Body of pancreas (tissue), 4 donors: ENCODE data around the gene EGF. TPM values are rescaled to one million over a fixed set of nuclear protein-coding genes. Genes with fewer than 3 reads are reported as not detected.
"Not testable (repeated sequence)": the region's sequence is repeated elsewhere in the genome, so short reads cannot be mapped to it uniquely, and the experiment has no call there.

ENCODE experiments used
- ATAC-seq: fragments of 150-250 bp; one replicate; pipeline ENCODE4 v1.9.1; 2016
- DNase-seq, 4 donors: peaks; one replicate each; pipeline ENCODE4 v3.0.0-alpha.2; 2019
- H3K27ac ChIP-seq, 4 donors: fragments of 200-600 bp; sonication (generic); 1 replicate in 3 of 4; 2 replicates in 1 of 4; pipeline versions ENCODE4 v1.5.1 to v1.6.1; 2016 to 2019; ENCODE audit warnings: mild to moderate bottlenecking in 1 of 4, mixed read lengths in 1 of 4, moderate library complexity in 1 of 4
- H3K27me3 ChIP-seq, 2 donors: fragments of 200-600 bp; sonication (generic); one replicate each; pipeline ENCODE4 v1.6.0; 2016; ENCODE audit warnings: mild to moderate bottlenecking in 1 of 2
- H3K36me3 ChIP-seq, 2 donors: fragments of 200-600 bp; sonication (generic); replicated peaks in 1 of 2; 2 replicates each; pipeline ENCODE4 v1.5.1; 2016; ENCODE audit warnings: low read depth in 2 of 2; ENCODE audit not compliant: insufficient read depth in 1 of 2
- H3K4me1 ChIP-seq: fragments of 200-600 bp; sonication (generic); one replicate; pipeline ENCODE4 v1.6.0; 2016
- H3K4me3 ChIP-seq, 2 donors: fragments of 200-600 bp; sonication (generic); 1 replicate in 1 of 2; 2 replicates in 1 of 2; pipeline ENCODE4 v1.5.1; 2016 to 2019
- H3K9me3 ChIP-seq, 3 donors: fragments of 200-600 bp; sonication (generic); 1 replicate in 2 of 3; 2 replicates in 1 of 3; pipeline ENCODE4 v1.5.1; 2016
- POLR2A ChIP-seq, 3 donors: fragments of 450-650 bp; IDR thresholded peaks; one replicate each; pipeline ENCODE4 v1.6.1; 2016; ENCODE audit warnings: antibody characterized with exemption in 3 of 3, mild to moderate bottlenecking in 2 of 3
- WGBS, 2 donors: methylation state at CpG; one replicate each; pipeline ENCODE4 v1.1.5; 2017; 5-methylcytosine and 5-hydroxymethylcytosine counted together
- intact Hi-C: fragments of 100-400 bp; cut with DNase I; formaldehyde crosslinking; loops from one replicate; pipeline ENCODE4 v1.15.1; 2023
- total RNA-seq, 2 donors: library from RNA; depleted of rRNA; stranded (reverse); fragments of >200 nt; gene quantifications; one replicate each; pipeline ENCODE4 v1.1.0, GENCODE V29; 2016
- TF ChIP-seq, protein P1 (sequence below), 7 experiments: fragments of 450-650 bp in 4 of 7; fragments of 200-600 bp in 3 of 7; sonication (generic) in 3 of 7; IDR thresholded peaks; one replicate each; pipeline ENCODE4 v1.5.1; 2016 to 2019; ENCODE audit warnings: antibody characterized with exemption in 7 of 7

EGF gene
- total RNA-seq, 2 donors from 2014 or later, result 44.1 to 51.1 TPM

DNA sequence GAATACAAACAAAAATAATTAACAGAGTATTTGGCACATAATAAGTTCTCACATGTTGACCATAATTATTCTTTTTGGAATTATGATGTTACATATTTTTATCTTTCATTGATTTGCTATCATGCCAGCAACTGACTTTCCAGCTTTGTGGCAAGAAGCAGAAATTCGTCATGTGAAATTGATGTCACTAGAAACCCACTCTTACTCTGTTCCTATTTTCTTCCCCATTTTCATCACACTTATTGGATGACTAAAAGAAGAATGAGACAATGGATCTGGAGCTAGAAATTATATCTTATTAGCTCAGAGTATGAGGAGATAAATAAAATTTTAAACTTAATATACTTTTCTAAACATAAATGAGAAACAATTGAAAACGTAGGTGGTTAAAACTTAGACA is 31.9 kb downstream of the EGF start:
- H3K4me3 ChIP-seq, result no peak overlapping the region
- intact Hi-C loops, result no loop called here
- WGBS, 2 donors, result 76 to 79% methylated on average over 2 of the region's 2 CpGs
- H3K4me1 ChIP-seq, result peaks cover 25% of the 10 kb centered on the region
- H3K36me3 ChIP-seq, result no peaks in the 10 kb centered on the region
- no peak for DNase-seq
- ATAC-seq, result no peak
- no peaks in the 10 kb centered on the region for H3K27me3 ChIP-seq
- no peaks in the 10 kb centered on the region for H3K9me3 ChIP-seq
- TF ChIP-seq, protein P1, sequence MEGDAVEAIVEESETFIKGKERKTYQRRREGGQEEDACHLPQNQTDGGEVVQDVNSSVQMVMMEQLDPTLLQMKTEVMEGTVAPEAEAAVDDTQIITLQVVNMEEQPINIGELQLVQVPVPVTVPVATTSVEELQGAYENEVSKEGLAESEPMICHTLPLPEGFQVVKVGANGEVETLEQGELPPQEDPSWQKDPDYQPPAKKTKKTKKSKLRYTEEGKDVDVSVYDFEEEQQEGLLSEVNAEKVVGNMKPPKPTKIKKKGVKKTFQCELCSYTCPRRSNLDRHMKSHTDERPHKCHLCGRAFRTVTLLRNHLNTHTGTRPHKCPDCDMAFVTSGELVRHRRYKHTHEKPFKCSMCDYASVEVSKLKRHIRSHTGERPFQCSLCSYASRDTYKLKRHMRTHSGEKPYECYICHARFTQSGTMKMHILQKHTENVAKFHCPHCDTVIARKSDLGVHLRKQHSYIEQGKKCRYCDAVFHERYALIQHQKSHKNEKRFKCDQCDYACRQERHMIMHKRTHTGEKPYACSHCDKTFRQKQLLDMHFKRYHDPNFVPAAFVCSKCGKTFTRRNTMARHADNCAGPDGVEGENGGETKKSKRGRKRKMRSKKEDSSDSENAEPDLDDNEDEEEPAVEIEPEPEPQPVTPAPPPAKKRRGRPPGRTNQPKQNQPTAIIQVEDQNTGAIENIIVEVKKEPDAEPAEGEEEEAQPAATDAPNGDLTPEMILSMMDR (IDR thresholded peaks at IDR 0.05), result no peak
- TF ChIP-seq POLR2A (IDR thresholded peaks at IDR 0.05), result no peak
- H3K27ac ChIP-seq, result no peak overlapping the region

DNA sequence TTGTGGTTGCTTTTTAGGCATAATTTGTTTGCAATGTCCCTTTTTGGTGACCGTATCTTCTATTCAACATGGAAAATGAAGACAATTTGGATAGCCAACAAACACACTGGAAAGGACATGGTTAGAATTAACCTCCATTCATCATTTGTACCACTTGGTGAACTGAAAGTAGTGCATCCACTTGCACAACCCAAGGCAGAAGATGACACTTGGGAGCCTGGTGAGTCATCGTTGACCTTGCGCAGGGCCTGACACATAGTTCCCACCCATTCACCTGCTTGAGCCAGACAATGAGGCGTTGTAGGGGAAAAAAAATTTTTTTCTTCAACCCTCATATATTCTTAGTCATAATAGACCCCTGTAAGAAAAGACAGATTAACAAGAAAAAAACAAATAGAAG is 32.4 kb downstream of the EGF start:
- Histone ChIP-seq H3K4me3 (no peak overlapping the region), H3K4me1 (peaks cover 25% of the 10 kb centered on the region), H3K9me3 (no peaks in the 10 kb centered on the region), H3K27me3 (no peaks in the 10 kb centered on the region), H3K27ac (no peak overlapping the region), H3K36me3 (no peaks in the 10 kb centered on the region)
- TF ChIP-seq, protein P1 (IDR thresholded peaks at IDR 0.05), result no peak
- no peak for TF ChIP-seq POLR2A (IDR thresholded peaks at IDR 0.05)
- WGBS, 2 donors, result 62 to 86% methylated on average over 4 of the region's 4 CpGs
- intact Hi-C loops, result no loop called here
- DNase-seq (no peak), ATAC-seq (no peak)

DNA sequence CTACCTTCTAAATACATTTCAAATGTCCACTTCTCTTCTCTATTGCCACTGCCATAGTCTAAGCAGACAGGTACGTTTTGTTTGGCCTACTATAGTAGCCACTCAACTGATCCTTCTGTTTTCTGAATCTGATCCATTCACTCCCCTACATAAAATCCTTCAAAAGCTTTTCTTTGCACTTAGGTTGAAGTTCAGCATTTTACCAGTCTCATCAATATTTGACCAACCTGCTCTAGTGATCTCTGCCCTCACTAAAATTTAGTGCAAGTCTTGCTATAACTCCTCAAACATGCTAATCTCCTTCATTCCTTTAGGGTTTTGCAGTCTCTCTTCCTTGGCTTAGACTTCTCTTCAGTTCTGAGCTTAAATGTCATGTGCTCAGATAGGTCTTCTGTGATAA is 33.4 kb downstream of the EGF start:
- DNase-seq, result no peak

DNA sequence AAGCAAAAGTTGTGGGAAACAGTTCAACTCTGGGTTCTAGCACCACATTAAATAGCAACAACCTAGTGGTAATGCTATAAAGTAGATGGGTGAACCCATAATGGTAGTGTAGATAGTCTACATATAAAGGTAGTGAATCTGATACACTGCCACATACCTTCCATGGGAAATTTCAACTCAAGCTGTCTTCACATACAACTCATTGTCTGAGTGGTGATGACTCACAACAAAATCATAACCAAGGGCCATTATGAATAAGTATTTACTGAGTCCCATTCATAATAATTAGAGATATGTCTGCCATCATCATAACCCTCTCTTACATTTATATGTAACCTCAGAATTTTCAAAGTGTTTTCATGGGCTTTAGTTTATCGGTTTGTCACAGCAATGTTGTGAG is 34.8 kb downstream of the EGF start:
- H3K36me3 ChIP-seq, result no peaks in the 10 kb centered on the region
- H3K27ac ChIP-seq, result no peak overlapping the region
- no peak for DNase-seq
- H3K9me3 ChIP-seq, result no peaks in the 10 kb centered on the region
- TF ChIP-seq, protein P1 (IDR thresholded peaks at IDR 0.05), result no peak
- TF ChIP-seq POLR2A (IDR thresholded peaks at IDR 0.05), result no peak
- intact Hi-C loops, result no loop called here
- H3K4me1 ChIP-seq, result peaks cover 21% of the 10 kb centered on the region
- no peak overlapping the region for H3K4me3 ChIP-seq
- no peak for ATAC-seq
- WGBS, 2 donors, result 96 to 100% methylated on average over 1 of the region's 1 CpG
- no peaks in the 10 kb centered on the region for H3K27me3 ChIP-seq

More for the DNA sequence above, 33.4 kb downstream of the EGF start:
- WGBS, 2 donors, result 61 to 93% methylated on average over 1 of the region's 1 CpG
- intact Hi-C loops, result no loop called here
- no peak for TF ChIP-seq POLR2A (IDR thresholded peaks at IDR 0.05)
- TF ChIP-seq, protein P1 (IDR thresholded peaks at IDR 0.05), result no peak
- Histone ChIP-seq H3K4me1 (peaks cover 25% of the 10 kb centered on the region), H3K27me3 (no peaks in the 10 kb centered on the region), H3K9me3 (no peaks in the 10 kb centered on the region), H3K27ac (no peak overlapping the region), H3K36me3 (no peaks in the 10 kb centered on the region), H3K4me3 (no peak overlapping the region)
- ATAC-seq, result no peak

DNA sequence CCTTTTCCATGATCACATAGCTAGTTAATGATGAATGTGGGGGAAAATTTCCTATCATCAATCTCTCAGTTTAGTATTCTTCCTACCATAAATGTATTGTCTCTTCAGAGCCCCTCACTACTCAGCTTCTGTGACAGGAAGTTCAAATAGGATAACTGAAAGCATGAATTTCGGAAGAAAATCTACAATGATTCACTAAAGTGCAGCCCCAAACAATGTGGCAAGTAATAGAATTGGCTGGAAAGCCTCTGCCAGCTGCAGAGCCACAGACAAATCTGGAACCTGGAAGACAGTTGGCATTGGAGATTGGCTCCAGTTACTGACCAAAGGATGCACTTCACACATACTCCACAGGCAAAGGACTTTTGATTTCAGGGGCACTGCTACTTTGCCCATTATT is 35.2 kb downstream of the EGF start:
- Histone ChIP-seq H3K27me3 (no peaks in the 10 kb centered on the region), H3K27ac (no peak overlapping the region), H3K36me3 (no peaks in the 10 kb centered on the region), H3K4me3 (no peak overlapping the region), H3K4me1 (peaks cover 22% of the 10 kb centered on the region), H3K9me3 (no peaks in the 10 kb centered on the region)
- no peak for TF ChIP-seq POLR2A (IDR thresholded peaks at IDR 0.05)
- TF ChIP-seq, protein P1 (IDR thresholded peaks at IDR 0.05), result no peak
- ATAC-seq (no peak), DNase-seq (no peak)
- intact Hi-C loops, result no loop called here
- 0 to 32% methylated on average over 1 of the region's 1 CpG for WGBS, 2 donors

DNA sequence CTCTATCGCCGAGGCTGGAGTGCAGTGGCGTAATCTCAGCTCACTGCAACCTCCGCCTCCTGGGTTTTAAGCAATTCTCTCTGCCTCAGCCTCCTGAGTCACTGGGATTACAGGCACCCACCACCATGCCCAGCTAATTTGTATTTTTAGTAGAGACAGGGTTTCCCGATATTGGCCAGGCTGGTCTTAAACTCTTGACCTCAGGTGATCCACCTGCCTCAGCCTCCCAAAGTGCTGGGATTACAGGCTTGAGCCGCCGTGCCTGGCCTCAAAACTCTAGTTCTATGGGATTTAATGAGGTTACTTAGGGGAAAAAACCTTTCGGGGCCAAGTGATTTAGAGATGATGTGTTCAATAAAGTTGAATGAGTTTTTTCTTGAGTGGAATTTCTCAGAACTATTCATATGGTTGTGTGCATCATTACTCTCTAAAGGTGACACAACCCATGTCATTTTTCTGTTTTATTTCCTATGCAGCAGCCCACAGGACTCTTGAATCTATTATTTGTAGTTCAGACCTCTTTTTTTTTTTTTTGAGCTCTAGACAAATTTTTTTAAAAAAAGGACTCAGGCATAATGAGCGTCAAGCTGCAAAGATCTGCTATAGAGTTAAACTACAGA is 36.5 kb downstream of the EGF start:
- H3K4me3 ChIP-seq, H3K9me3 ChIP-seq, H3K36me3 ChIP-seq, DNase-seq, H3K27ac ChIP-seq, ATAC-seq, intact Hi-C loops, H3K27me3 ChIP-seq: not testable (repeated sequence)
- WGBS, 2 donors, result 89 to 90% methylated on average over 9 of the region's 9 CpGs
- peaks cover 26% of the 10 kb centered on the region for H3K4me1 ChIP-seq
